Activated B cell treated with CpG ODN at 0.5 μM for 24 hours (primary cell): ENCODE measurements around the gene ARL6. TPM values are rescaled to one million over a fixed set of nuclear protein-coding genes. Genes with fewer than 3 reads are reported as not detected.
"Not testable (repeated sequence)": the region's sequence is repeated elsewhere in the genome, so short reads cannot be mapped to it uniquely, and the experiment has no call there.

ENCODE experiments used
- ATAC-seq: fragments of 200-7000 bp; cut with Tn5 transposase; one replicate; pipeline ENCODE4 v1.10.0; 2021; ENCODE audit warnings: low read depth, mild to moderate bottlenecking, moderate library complexity
- CTCF ChIA-PET: fragments of 350-600 bp; sonication (Branson Sonifier 250); formaldehyde crosslinking; loops from one replicate; lab custom pipeline; 2021; ENCODE audit warnings: antibody characterized with exemption; lab: Charles Lee
- POLR2A ChIA-PET: fragments of 350-600 bp; sonication (Branson Sonifier 250); formaldehyde crosslinking; loops from one replicate; lab custom pipeline; 2021; ENCODE audit warnings: antibody characterized with exemption; lab: Charles Lee
- DNase-seq: peaks from one replicate; pipeline ENCODE4 v3.0.0; 2022
- H3K27ac Mint-ChIP-seq: one replicate; pipeline ENCODE4 v1.8.0; 2020; ENCODE audit warnings: mixed read lengths
- H3K27me3 Mint-ChIP-seq: one replicate; pipeline ENCODE4 v1.8.0; 2021; ENCODE audit warnings: mixed read lengths
- H3K36me3 Mint-ChIP-seq: one replicate; pipeline ENCODE4 v1.8.0; 2021; ENCODE audit warnings: low read depth, mixed read lengths
- H3K4me1 Mint-ChIP-seq: one replicate; pipeline ENCODE4 v1.8.0; 2021; ENCODE audit warnings: mixed read lengths
- H3K4me3 Mint-ChIP-seq: one replicate; pipeline ENCODE4 v1.8.0; 2020; ENCODE audit warnings: mild to moderate bottlenecking, mixed read lengths
- H3K9me3 Mint-ChIP-seq: one replicate; pipeline ENCODE4 v1.8.0; 2020; ENCODE audit warnings: mixed read lengths
- CTCF ChIP-seq: fragments of 200-600 bp; IDR thresholded peaks from one replicate; pipeline ENCODE4 v1.8.0; 2022; ENCODE audit warnings: antibody characterized with exemption, mild to moderate bottlenecking
- intact Hi-C: fragments of 100-400 bp; cut with micrococcal nuclease; formaldehyde crosslinking; loops from one replicate; pipeline ENCODE4 v1.15.1; 2024
- total RNA-seq: library from RNA; stranded (reverse); gene quantifications from 2 replicates; pipeline ENCODE4 v1.2.3, GENCODE V29; 2022

The ARL6 gene
- total RNA-seq, 1 donor from 2014 or later, result 4.2 TPM

- Mint-ChIP-seq H3K36me3 (no peaks in the 10 kb centered on the region), H3K27me3 (no peaks in the 10 kb centered on the region), H3K9me3 (peaks cover 3% of the 10 kb centered on the region), H3K4me1 (no peaks in the 10 kb centered on the region), H3K27ac (no peak overlapping the region), H3K4me3 (no peak overlapping the region)
- ChIA-PET CTCF (no interaction called here), POLR2A (no interaction called here)
- TF ChIP-seq CTCF, result no peak
- ATAC-seq (no peak), DNase-seq (no peak)
- intact Hi-C loops, result no loop called here
These were observed 66.6 kb downstream of the ARL6 start for GRCh38 chr3:97831140-97831539.

GRCh38 chr3:97833184-97833583 is 68.6 kb downstream of the ARL6 start:
- CTCF ChIA-PET, H3K9me3 Mint-ChIP-seq, H3K4me3 Mint-ChIP-seq, H3K27me3 Mint-ChIP-seq, DNase-seq, H3K27ac Mint-ChIP-seq, H3K36me3 Mint-ChIP-seq, intact Hi-C loops, H3K4me1 Mint-ChIP-seq, POLR2A ChIA-PET, ATAC-seq: not testable (repeated sequence)

- ATAC-seq, result no peak
- H3K4me3 Mint-ChIP-seq, result no peak overlapping the region
- intact Hi-C loops, result no loop called here
- ChIA-PET CTCF (no interaction called here), POLR2A (no interaction called here)
- no peaks in the 10 kb centered on the region for H3K4me1 Mint-ChIP-seq
- H3K27ac Mint-ChIP-seq, result no peak overlapping the region
- no peaks in the 10 kb centered on the region for H3K36me3 Mint-ChIP-seq
- no peak for TF ChIP-seq CTCF
- DNase-seq, result no peak
- H3K9me3 Mint-ChIP-seq, result peaks cover 3% of the 10 kb centered on the region
- H3K27me3 Mint-ChIP-seq, result no peaks in the 10 kb centered on the region
These were observed 71.2 kb downstream of the ARL6 start for GRCh38 chr3:97835761-97836160.

GRCh38 chr3:97838393-97838792 is 73.8 kb downstream of the ARL6 start:
- no peak for ATAC-seq
- no peak for TF ChIP-seq CTCF
- POLR2A ChIA-PET, result no interaction called here
- CTCF ChIA-PET, result no interaction called here
- no peaks in the 10 kb centered on the region for H3K27me3 Mint-ChIP-seq
- no peaks in the 10 kb centered on the region for H3K36me3 Mint-ChIP-seq
- intact Hi-C loops, result no loop called here
- DNase-seq, result no peak
- H3K9me3 Mint-ChIP-seq, result no peaks in the 10 kb centered on the region
- H3K4me1 Mint-ChIP-seq, result no peaks in the 10 kb centered on the region
- no peak overlapping the region for H3K4me3 Mint-ChIP-seq
- H3K27ac Mint-ChIP-seq, result no peak overlapping the region

DNA sequence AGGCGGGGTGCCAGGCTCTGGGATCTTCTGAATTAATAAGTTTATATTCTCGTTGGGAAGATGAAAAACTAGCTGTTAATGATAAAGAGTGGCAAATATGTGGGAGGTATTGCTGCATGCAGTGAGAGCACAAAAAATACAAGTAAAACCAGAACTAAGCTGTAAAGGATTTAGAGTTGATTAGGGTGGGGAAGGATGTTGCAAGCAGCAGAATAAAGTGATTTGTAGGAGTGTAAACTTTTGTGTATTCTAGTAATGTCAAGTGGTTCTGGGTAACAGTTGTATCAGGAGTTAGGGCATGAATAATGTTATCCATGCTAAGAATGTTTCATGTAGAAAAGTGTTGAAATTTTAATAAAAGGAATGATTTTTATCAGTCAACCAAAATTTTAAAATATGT is 75.4 kb downstream of the ARL6 start:
- DNase-seq (no peak), ATAC-seq (no peak)
- H3K27me3 Mint-ChIP-seq, result no peaks in the 10 kb centered on the region
- TF ChIP-seq CTCF, result no peak
- POLR2A ChIA-PET, result no interaction called here
- intact Hi-C loops, result no loop called here
- CTCF ChIA-PET, result no interaction called here
- no peak overlapping the region for H3K4me3 Mint-ChIP-seq
- H3K4me1 Mint-ChIP-seq, result no peaks in the 10 kb centered on the region
- H3K9me3 Mint-ChIP-seq, result no peaks in the 10 kb centered on the region
- H3K36me3 Mint-ChIP-seq, result no peaks in the 10 kb centered on the region
- no peak overlapping the region for H3K27ac Mint-ChIP-seq

GRCh38 chr3:97841304-97841703 is 76.7 kb downstream of the ARL6 start:
- H3K4me1 Mint-ChIP-seq, result no peaks in the 10 kb centered on the region
- DNase-seq (no peak), ATAC-seq (no peak)
- CTCF ChIA-PET, result no interaction called here
- H3K27me3 Mint-ChIP-seq, result no peaks in the 10 kb centered on the region
- TF ChIP-seq CTCF, result no peak
- no peak overlapping the region for H3K27ac Mint-ChIP-seq
- H3K9me3 Mint-ChIP-seq, result no peaks in the 10 kb centered on the region
- intact Hi-C loops, result no loop called here
- H3K4me3 Mint-ChIP-seq, result no peak overlapping the region
- H3K36me3 Mint-ChIP-seq, result no peaks in the 10 kb centered on the region
- POLR2A ChIA-PET, result no interaction called here
